Activated T-cell treated with anti-CD3 and anti-CD28 coated beads for 48 hours (primary cell): ENCODE results near the gene RNF2.

Experiments used
- DNase-seq: peaks from one replicate; pipeline ENCODE4 v3.0.0-alpha.2; 2020; ENCODE audit warnings: low read depth

The RNF2 gene

GRCh38 chr1:185096531-185096930, 51.2 kb downstream of the RNF2 start:
- no peak for DNase-seq

DNA sequence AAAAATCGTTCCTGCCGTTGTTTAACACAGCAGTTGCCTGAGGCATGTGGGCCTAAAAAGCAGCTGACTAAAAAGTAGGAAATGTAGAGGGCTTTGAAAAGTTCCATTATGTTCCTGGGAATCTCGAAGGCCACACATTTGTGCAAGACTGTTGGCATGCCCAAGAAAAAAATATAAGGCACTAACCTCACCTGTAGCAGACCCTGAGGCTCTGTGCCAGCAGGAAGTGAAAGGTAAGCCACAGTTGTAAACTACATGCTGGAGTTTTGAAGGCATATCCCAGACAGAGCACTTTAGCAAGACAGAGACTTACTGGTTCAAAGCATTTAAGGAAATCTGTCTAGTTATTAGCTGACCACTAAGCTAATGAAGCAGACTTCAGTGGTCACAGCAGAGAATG, 58.7 kb downstream of the RNF2 start:
- DNase-seq: no peak

GRCh38 chr1:185105121-185105520, 59.8 kb downstream of the RNF2 start:
- no peak for DNase-seq

DNA sequence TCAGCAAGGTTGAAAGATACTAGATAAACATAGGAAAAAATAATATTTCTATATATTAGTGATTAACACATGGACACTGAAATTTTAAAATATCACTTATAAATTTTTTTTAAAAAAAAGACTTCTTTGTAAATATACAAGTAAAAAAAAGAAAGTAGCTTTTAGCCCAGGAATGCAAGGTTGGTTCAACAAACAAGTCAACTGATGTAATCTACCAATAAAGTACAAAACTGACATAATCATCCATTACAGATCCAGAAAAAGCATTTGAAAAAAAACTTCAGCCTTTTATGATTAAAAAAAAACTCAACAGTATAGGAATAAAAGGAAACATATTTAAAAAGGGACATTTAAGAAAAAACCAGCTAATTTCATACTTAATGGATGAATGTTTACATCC, 63.0 kb downstream of the RNF2 start:
- no peak for DNase-seq

DNA sequence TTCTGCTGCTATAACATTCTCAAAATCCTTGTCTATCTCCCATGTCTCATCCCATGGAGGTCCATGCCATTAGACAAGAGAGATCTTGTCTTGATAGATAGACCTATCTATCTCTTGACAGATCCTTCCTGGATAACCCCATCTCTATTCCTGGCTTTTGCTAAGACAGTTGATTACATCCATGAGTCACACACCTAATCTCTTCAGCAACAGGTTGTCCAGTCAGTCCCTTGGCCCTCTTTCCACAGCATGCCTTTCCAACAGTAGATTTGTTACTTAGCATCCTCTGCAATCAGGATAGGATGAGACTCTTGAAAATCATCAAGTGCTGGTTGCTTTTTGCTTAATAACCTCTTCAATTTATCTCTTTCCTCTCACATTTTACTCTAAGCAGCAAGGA, 64.8 kb downstream of the RNF2 start:
- no peak for DNase-seq

GRCh38 chr1:185111873-185112272, 66.5 kb downstream of the RNF2 start:
- DNase-seq: no peak

DNA sequence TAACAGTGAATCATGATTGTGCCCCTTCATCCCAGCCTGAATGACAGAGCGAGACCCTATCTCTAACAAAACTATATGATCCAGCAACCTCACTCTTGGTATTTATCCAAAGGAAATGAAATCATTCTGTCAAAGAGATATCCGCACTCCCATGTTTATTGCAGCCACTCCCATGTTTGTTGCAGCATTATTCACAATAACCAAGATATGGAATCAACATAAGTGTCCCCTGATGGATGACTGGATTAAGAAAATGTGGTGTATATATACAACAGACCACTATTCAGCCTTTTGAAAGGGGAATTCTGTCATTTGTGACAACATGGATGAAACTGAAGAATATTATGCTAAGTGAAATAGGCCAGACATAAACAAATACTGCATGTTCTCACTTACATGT, 67.0 kb downstream of the RNF2 start:
- no peak for DNase-seq

GRCh38 chr1:185129708-185130107, 84.3 kb downstream of the RNF2 start:
- no peak for DNase-seq

DNA sequence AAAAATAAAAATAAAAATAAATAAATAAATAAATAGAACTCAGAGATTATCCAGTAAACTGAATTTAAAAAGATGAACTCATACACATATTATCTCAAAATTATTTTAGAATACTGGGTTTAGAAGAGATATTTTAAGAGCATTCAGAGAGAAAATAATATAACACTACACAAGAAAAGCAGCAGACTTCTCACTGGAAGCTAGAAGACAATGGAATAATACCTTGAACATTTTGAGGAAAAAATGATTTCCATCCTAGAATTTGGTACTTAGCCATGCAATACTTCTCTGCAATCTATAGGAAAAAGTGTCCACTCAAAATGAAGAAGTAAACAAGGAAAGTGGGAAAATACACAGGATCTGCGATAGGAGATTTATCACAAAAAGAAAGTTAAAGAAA, 87.2 kb downstream of the RNF2 start:
- DNase-seq: no peak

DNA sequence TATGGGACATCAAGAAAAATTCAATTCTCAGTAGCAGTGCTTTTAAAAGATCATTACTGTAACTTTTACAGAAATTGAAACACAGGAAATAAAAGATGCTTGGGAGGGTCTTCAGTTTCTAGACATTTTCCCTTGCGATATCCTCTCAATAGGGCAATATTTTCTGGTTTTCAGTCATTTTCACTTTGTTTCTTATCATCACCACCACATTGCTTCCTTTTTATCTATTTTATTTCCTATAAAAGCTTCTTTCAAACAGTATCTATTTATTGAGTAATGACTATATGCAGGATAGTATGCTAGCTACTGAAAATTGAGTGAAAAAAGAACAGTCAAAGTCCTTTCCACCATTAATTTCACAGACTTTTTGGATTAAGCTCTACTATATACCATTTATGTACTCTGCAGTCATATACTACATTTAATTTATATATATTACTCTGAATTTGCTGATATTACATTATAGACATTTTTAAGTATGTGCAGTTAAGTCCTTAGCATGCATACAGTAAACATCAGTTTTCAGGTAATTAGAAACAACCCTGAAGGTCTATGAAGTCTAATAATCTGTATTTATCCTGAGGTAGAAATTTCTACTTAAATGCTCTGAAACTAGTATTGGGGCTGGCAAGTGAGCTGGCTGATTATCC, 92.7 kb downstream of the RNF2 start:
- no peak for DNase-seq

DNA sequence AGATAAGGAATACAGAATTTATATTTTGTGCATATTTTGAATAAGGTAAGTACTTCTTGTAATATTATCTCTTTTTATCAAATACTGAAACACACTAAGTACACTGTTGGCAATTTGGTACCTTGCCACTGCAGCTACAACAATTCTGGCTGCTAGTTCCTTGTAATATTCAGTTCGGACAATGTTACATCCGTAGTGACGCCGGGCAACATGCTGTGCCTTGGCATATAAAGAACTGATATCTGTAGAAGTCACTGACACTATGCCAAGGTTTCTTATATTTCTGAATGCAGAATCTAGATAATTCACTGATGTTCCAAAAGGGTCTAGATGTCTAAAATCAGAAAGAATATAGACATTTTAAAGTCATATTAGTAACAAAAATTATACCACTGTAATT, 93.9 kb downstream of the RNF2 start:
- DNase-seq: no peak

DNA sequence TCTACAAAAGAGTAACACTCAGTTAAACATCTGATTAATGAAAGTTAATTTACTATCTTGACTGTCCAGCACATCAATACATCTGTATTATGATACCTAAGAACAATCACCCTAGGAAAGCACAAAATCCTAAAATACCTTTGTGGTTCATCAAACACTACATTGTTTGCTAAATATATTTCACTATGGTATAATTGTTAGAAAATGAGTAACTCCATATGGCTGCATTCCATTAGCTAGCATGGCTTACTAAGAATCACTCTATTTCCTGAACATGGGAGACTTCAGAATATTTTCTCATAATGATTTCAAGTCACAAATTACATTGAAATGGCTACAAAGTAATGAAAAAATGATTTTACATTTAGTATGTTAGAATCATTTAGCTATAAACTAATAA, 98.9 kb downstream of the RNF2 start:
- DNase-seq: no peak

- DNase-seq: no peak
These were observed 105.9 kb downstream of the RNF2 start for GRCh38 chr1:185151215-185151614.
